Measurements from ENCODE around the gene CYB561A3.

DNA sequence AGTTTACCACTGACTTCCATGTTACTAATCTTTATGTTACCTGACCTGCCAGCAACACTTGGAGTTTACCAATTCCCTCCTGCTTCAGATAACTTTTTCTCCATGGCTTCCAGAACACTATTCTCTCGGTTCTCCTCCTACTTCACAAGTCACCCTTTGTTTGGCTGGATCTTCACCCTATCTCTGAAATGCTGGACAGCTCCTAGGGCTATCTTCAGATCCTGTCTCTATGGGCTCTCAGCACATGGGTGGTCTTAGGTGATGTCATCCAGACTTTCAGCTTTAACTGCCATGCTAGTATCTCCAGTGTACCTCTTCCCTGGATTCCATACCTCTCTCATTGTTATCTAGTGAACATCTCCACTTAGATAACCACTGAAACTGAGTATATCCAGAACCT is 54.3 kb downstream of the CYB561A3 start:
- TF ChIP-seq CREB1 (IDR thresholded peaks at IDR 0.05; ENCODE audit: low read depth) = no peak
- TF ChIP-seq, protein P1, sequence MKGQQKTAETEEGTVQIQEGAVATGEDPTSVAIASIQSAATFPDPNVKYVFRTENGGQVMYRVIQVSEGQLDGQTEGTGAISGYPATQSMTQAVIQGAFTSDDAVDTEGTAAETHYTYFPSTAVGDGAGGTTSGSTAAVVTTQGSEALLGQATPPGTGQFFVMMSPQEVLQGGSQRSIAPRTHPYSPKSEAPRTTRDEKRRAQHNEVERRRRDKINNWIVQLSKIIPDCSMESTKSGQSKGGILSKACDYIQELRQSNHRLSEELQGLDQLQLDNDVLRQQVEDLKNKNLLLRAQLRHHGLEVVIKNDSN (IDR thresholded peaks at IDR 0.05) = no peak
- TF ChIP-seq TAF1 (IDR thresholded peaks at IDR 0.05; ENCODE audit: low read depth) = no peak
- no peak for TF ChIP-seq RAD21 (IDR thresholded peaks at IDR 0.05; ENCODE audit: low read depth)
- TF ChIP-seq EGR1 (IDR thresholded peaks at IDR 0.05) = no peak

Data from Ishikawa (cell line).